Measurements from ENCODE around the gene KMT2D. TPM values are rescaled to one million over a fixed set of nuclear protein-coding genes. Genes with fewer than 3 reads are reported as not detected.
"Not testable (repeated sequence)": the region's sequence is repeated elsewhere in the genome, so short reads cannot be mapped to it uniquely, and the experiment has no call there.

KMT2D gene
- total and polyA plus RNA-seq, 4 donors = 11.5 to 97.4 (median 51.5) TPM

- Histone ChIP-seq H3K36me3 (ENCODE audit: control insufficient read depth in 1 of 2, insufficient read depth in 2 of 2, low read length in 1 of 2) (no peaks in the 10 kb centered on the region), H3K4me3 (ENCODE audit: low read length in 2 of 2) (peak within 1 kb of the TSS; percentile 40 to 45), H3K4me1 (ENCODE audit: control insufficient read depth in 1 of 2, insufficient read depth in 2 of 2, low read length in 2 of 2) (peaks cover 0 to 3% of the 10 kb centered on the region in 2 donors), H3K27me3 (ENCODE audit: control insufficient read depth in 1 of 2, insufficient read depth in 2 of 2, low read length in 1 of 2) (no peaks in the 10 kb centered on the region), H3K9me3 (ENCODE audit: control insufficient read depth, low read length) (no peaks in the 10 kb centered on the region), H3K27ac (ENCODE audit: low read depth in 1 of 2, low read length in 2 of 2) (no peak within 1 kb of the TSS)
- DNase-seq (peak; percentile 99), ATAC-seq (ENCODE audit: low FRiP score) (peak; percentile 100)
- 0% methylated on average over 58 to 60 of the region's 60 CpGs for WGBS, 2 donors
- intact Hi-C loops (cut with DNase I) = no loop called here
These were observed 9.1 kb upstream of the KMT2D start, which contains the start of gene RHEBL1 for GRCh38 chr12:49069507-49070346. TSS of gene RHEBL1 (minus strand) at chr12:49069979. CDS start at chr12:49069785, 194 bp downstream.

GRCh38 chr12:49068879-49069506 is 8.4 kb upstream of the KMT2D start:
- Histone ChIP-seq H3K27me3 (ENCODE audit: control insufficient read depth in 1 of 2, insufficient read depth in 2 of 2, low read length in 1 of 2) (no peaks in the 10 kb centered on the region), H3K27ac (ENCODE audit: low read depth in 1 of 2, low read length in 2 of 2) (no peak overlapping the region), H3K4me3 (ENCODE audit: low read length in 2 of 2) (peak overlapping the region in 1 of 2 donors; percentile 40), H3K9me3 (ENCODE audit: control insufficient read depth, low read length) (no peaks in the 10 kb centered on the region), H3K36me3 (ENCODE audit: control insufficient read depth in 1 of 2, insufficient read depth in 2 of 2, low read length in 1 of 2) (no peaks in the 10 kb centered on the region), H3K4me1 (ENCODE audit: control insufficient read depth in 1 of 2, insufficient read depth in 2 of 2, low read length in 2 of 2) (peaks cover 0 to 3% of the 10 kb centered on the region in 2 donors)
- DNase-seq (no peak), ATAC-seq (ENCODE audit: low FRiP score) (no peak)
- intact Hi-C loops (cut with DNase I) = no loop called here
- WGBS, 2 donors = 16 to 17% methylated on average over 21 of the region's 21 CpGs

- Histone ChIP-seq H3K4me1 (ENCODE audit: control insufficient read depth in 1 of 2, insufficient read depth in 2 of 2, low read length in 2 of 2) (peaks cover 0 to 3% of the 10 kb centered on the region in 2 donors), H3K36me3 (ENCODE audit: control insufficient read depth in 1 of 2, insufficient read depth in 2 of 2, low read length in 1 of 2) (no peaks in the 10 kb centered on the region), H3K9me3 (ENCODE audit: control insufficient read depth, low read length) (no peaks in the 10 kb centered on the region), H3K4me3 (ENCODE audit: low read length in 2 of 2) (no peak overlapping the region), H3K27ac (ENCODE audit: low read depth in 1 of 2, low read length in 2 of 2) (no peak overlapping the region), H3K27me3 (ENCODE audit: control insufficient read depth in 1 of 2, insufficient read depth in 2 of 2, low read length in 1 of 2) (no peaks in the 10 kb centered on the region)
- WGBS, 2 donors = 57 to 58% methylated on average over 4 of the region's 4 CpGs
- DNase-seq (no peak), ATAC-seq (ENCODE audit: low FRiP score) (no peak)
- intact Hi-C loops (cut with DNase I) = no loop called here
These were observed 5.5 kb upstream of the KMT2D start for GRCh38 chr12:49066120-49066519.

GRCh38 chr12:49064767-49065152 is 4.2 kb upstream of the KMT2D start:
- H3K36me3 ChIP-seq (ENCODE audit: control insufficient read depth in 1 of 2, insufficient read depth in 2 of 2, low read length in 1 of 2) = no peaks in the 10 kb centered on the region
- 89 to 92% methylated on average over 5 of the region's 5 CpGs for WGBS, 2 donors
- no peak overlapping the region for H3K4me3 ChIP-seq (ENCODE audit: low read length in 2 of 2)
- DNase-seq = no peak
- no peak overlapping the region for H3K27ac ChIP-seq (ENCODE audit: low read depth in 1 of 2, low read length in 2 of 2)
- H3K27me3 ChIP-seq (ENCODE audit: control insufficient read depth in 1 of 2, insufficient read depth in 2 of 2, low read length in 1 of 2) = no peaks in the 10 kb centered on the region
- intact Hi-C loops (cut with DNase I) = loop anchor here in 1 of 2 donors (5.0 kb wide), 2 partner anchors 68 to 173 kb away; partner anchors contain the start of gene TUBA1B
- no peak for ATAC-seq (ENCODE audit: low FRiP score)
- H3K4me1 ChIP-seq (ENCODE audit: control insufficient read depth in 1 of 2, insufficient read depth in 2 of 2, low read length in 2 of 2) = no peaks in the 10 kb centered on the region
- H3K9me3 ChIP-seq (ENCODE audit: control insufficient read depth, low read length) = no peaks in the 10 kb centered on the region

- not testable (repeated sequence) for H3K9me3 ChIP-seq (ENCODE audit: control insufficient read depth, low read length); H3K36me3 ChIP-seq (ENCODE audit: control insufficient read depth in 1 of 2, insufficient read depth in 2 of 2, low read length in 1 of 2); DNase-seq; H3K4me1 ChIP-seq (ENCODE audit: control insufficient read depth in 1 of 2, insufficient read depth in 2 of 2, low read length in 2 of 2); ATAC-seq (ENCODE audit: low FRiP score); H3K27me3 ChIP-seq (ENCODE audit: control insufficient read depth in 1 of 2, insufficient read depth in 2 of 2, low read length in 1 of 2); H3K4me3 ChIP-seq (ENCODE audit: low read length in 2 of 2); H3K27ac ChIP-seq (ENCODE audit: low read depth in 1 of 2, low read length in 2 of 2)
- 89 to 91% methylated on average over 17 of the region's 17 CpGs for WGBS, 2 donors
- intact Hi-C loops (cut with DNase I) = loop anchor here in 1 of 2 donors (5.0 kb wide), 2 partner anchors 70 to 175 kb away; partner anchors contain the start of gene TUBA1B
These were observed 1.3 kb upstream of the KMT2D start for GRCh38 chr12:49061916-49062315.

- Histone ChIP-seq H3K9me3 (ENCODE audit: control insufficient read depth, low read length) (no peaks in the 10 kb centered on the region), H3K4me1 (ENCODE audit: control insufficient read depth in 1 of 2, insufficient read depth in 2 of 2, low read length in 2 of 2) (no peaks in the 10 kb centered on the region), H3K27ac (ENCODE audit: low read depth in 1 of 2, low read length in 2 of 2) (peak overlapping the region in 1 of 2 donors; percentile 9), H3K36me3 (ENCODE audit: control insufficient read depth in 1 of 2, insufficient read depth in 2 of 2, low read length in 1 of 2) (no peaks in the 10 kb centered on the region), H3K4me3 (ENCODE audit: low read length in 2 of 2) (peak overlapping the region; percentile 22 to 92), H3K27me3 (ENCODE audit: control insufficient read depth in 1 of 2, insufficient read depth in 2 of 2, low read length in 1 of 2) (no peaks in the 10 kb centered on the region)
- DNase-seq = no peak
- 5% methylated on average over 16 of the region's 16 CpGs for WGBS, 2 donors
- intact Hi-C loops (cut with DNase I) = loop anchor here in 1 of 2 donors (5.0 kb wide), 2 partner anchors 71 to 176 kb away; partner anchors contain the start of gene TUBA1B
- ATAC-seq (ENCODE audit: low FRiP score) = peak; percentile 1
These were observed 610 bp upstream of the KMT2D start for GRCh38 chr12:49061157-49061650.

- H3K4me3 ChIP-seq (ENCODE audit: low read length in 2 of 2) = peak overlapping the region; percentile 88 to 92
- DNase-seq = no peak
- no peaks in the 10 kb centered on the region for H3K36me3 ChIP-seq (ENCODE audit: control insufficient read depth in 1 of 2, insufficient read depth in 2 of 2, low read length in 1 of 2)
- intact Hi-C loops (cut with DNase I) = loop anchor here in 1 of 2 donors (5.0 kb wide), 2 partner anchors 73 to 178 kb away; partner anchors contain the start of gene TUBA1B
- no peak overlapping the region for H3K27ac ChIP-seq (ENCODE audit: low read depth in 1 of 2, low read length in 2 of 2)
- H3K9me3 ChIP-seq (ENCODE audit: control insufficient read depth, low read length) = no peaks in the 10 kb centered on the region
- WGBS, 2 donors = 0 to 1% methylated on average over 53 to 70 of the region's 70 CpGs
- no peaks in the 10 kb centered on the region for H3K4me1 ChIP-seq (ENCODE audit: control insufficient read depth in 1 of 2, insufficient read depth in 2 of 2, low read length in 2 of 2)
- no peak for ATAC-seq (ENCODE audit: low FRiP score)
- no peaks in the 10 kb centered on the region for H3K27me3 ChIP-seq (ENCODE audit: control insufficient read depth in 1 of 2, insufficient read depth in 2 of 2, low read length in 1 of 2)
These were observed 1.1 kb downstream of the KMT2D start for GRCh38 chr12:49059299-49060171.

- ATAC-seq (ENCODE audit: low FRiP score) = no peak
- WGBS, 2 donors = 0% methylated on average over 1 of the region's 1 CpG
- H3K36me3 ChIP-seq (ENCODE audit: control insufficient read depth in 1 of 2, insufficient read depth in 2 of 2, low read length in 1 of 2) = no peaks in the 10 kb centered on the region
- no peaks in the 10 kb centered on the region for H3K9me3 ChIP-seq (ENCODE audit: control insufficient read depth, low read length)
- intact Hi-C loops (cut with DNase I) = no loop called here
- no peak for DNase-seq
- H3K4me1 ChIP-seq (ENCODE audit: control insufficient read depth in 1 of 2, insufficient read depth in 2 of 2, low read length in 2 of 2) = no peaks in the 10 kb centered on the region
- H3K4me3 ChIP-seq (ENCODE audit: low read length in 2 of 2) = peak overlapping the region; percentile 88 to 92
- H3K27me3 ChIP-seq (ENCODE audit: control insufficient read depth in 1 of 2, insufficient read depth in 2 of 2, low read length in 1 of 2) = no peaks in the 10 kb centered on the region
- no peak overlapping the region for H3K27ac ChIP-seq (ENCODE audit: low read depth in 1 of 2, low read length in 2 of 2)
These were observed 1.6 kb downstream of the KMT2D start for GRCh38 chr12:49059045-49059298.
